ENCODE measurements around the gene C6orf136. TPM values are rescaled to one million over a fixed set of nuclear protein-coding genes. Genes with fewer than 3 reads are reported as not detected.
"Not testable (repeated sequence)": the region's sequence is repeated elsewhere in the genome, so short reads cannot be mapped to it uniquely, and the experiment has no call there.

C6orf136 gene
- total RNA-seq, 1 donor from 2014 or later, result 17.2 TPM

DNA sequence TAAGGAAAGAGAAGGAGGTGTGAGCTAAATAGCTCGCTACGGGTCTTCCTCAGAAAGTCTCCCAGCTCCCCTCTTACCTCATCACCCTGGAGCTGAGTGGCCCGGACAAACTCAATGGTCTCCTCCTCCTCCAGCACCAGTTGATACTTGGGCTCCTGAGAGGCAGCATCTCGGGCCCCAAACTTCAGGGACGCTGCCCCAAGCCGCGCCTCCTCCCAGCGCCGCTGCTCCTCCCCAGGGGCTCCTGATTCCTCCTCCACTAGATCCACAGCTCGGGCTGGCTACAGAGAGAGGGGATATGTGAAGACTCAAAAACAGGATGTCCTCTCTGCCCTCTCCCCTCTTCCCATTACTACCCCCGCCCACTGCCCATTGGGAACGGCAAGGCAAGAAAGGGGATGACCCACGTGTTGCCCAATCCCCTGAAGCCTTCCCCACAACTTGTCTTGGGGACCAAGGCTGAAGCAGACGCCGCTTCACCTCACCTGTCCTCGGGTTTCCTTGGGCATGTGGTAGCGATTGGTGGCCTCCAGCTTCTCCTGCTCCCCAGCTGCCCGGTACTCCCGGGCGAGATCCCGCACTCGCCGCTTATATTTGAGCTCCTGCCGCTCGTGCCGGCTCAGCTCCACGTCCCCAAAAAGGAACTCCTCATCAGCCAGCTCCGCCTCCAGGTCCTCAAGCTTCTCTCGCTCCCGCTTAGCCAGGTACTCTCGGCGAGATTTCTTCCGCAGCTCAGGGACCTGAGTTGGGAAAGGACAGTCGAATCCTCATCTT, 18.2 kb downstream of the C6orf136 start:
- DNase-seq (ENCODE audit: extremely low spot score, unreplicated experiment), result no peak
- Mint-ChIP-seq H3K36me3 (ENCODE audit: unreplicated experiment) (peaks cover 44% of the 10 kb centered on the region), H3K4me1 (ENCODE audit: unreplicated experiment) (no peaks in the 10 kb centered on the region), H3K27ac (ENCODE audit: unreplicated experiment) (no peak overlapping the region), H3K4me3 (ENCODE audit: unreplicated experiment) (no peak overlapping the region), H3K9me3 (ENCODE audit: unreplicated experiment) (no peaks in the 10 kb centered on the region), H3K27me3 (ENCODE audit: unreplicated experiment) (no peaks in the 10 kb centered on the region)
- TF ChIP-seq, protein P1, sequence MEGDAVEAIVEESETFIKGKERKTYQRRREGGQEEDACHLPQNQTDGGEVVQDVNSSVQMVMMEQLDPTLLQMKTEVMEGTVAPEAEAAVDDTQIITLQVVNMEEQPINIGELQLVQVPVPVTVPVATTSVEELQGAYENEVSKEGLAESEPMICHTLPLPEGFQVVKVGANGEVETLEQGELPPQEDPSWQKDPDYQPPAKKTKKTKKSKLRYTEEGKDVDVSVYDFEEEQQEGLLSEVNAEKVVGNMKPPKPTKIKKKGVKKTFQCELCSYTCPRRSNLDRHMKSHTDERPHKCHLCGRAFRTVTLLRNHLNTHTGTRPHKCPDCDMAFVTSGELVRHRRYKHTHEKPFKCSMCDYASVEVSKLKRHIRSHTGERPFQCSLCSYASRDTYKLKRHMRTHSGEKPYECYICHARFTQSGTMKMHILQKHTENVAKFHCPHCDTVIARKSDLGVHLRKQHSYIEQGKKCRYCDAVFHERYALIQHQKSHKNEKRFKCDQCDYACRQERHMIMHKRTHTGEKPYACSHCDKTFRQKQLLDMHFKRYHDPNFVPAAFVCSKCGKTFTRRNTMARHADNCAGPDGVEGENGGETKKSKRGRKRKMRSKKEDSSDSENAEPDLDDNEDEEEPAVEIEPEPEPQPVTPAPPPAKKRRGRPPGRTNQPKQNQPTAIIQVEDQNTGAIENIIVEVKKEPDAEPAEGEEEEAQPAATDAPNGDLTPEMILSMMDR (IDR thresholded peaks at IDR 0.05), result no peak

DNA sequence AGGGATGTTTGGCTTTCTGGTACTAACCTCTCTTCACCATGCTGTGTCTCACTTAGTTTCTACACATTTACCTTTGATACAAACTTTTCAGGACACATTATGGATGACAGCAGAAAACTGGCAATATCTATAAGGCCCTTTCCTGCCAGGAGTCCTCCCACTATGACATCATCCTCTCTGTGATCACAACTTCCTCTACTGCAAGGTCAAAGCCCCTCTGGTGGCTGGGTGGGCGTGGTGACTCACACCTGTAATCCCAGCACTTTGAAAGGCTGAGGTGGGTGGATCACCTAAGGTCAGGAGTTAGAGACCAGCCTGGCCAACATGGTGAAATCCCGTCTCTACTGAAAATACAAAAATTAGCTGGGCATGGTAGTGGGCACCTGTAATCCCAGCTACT, 19.4 kb downstream of the C6orf136 start:
- not testable (repeated sequence) for H3K4me1 Mint-ChIP-seq (ENCODE audit: unreplicated experiment); DNase-seq (ENCODE audit: extremely low spot score, unreplicated experiment); H3K27ac Mint-ChIP-seq (ENCODE audit: unreplicated experiment); H3K4me3 Mint-ChIP-seq (ENCODE audit: unreplicated experiment); H3K27me3 Mint-ChIP-seq (ENCODE audit: unreplicated experiment); H3K9me3 Mint-ChIP-seq (ENCODE audit: unreplicated experiment)
- peaks cover 49% of the 10 kb centered on the region for H3K36me3 Mint-ChIP-seq (ENCODE audit: unreplicated experiment)

DNA sequence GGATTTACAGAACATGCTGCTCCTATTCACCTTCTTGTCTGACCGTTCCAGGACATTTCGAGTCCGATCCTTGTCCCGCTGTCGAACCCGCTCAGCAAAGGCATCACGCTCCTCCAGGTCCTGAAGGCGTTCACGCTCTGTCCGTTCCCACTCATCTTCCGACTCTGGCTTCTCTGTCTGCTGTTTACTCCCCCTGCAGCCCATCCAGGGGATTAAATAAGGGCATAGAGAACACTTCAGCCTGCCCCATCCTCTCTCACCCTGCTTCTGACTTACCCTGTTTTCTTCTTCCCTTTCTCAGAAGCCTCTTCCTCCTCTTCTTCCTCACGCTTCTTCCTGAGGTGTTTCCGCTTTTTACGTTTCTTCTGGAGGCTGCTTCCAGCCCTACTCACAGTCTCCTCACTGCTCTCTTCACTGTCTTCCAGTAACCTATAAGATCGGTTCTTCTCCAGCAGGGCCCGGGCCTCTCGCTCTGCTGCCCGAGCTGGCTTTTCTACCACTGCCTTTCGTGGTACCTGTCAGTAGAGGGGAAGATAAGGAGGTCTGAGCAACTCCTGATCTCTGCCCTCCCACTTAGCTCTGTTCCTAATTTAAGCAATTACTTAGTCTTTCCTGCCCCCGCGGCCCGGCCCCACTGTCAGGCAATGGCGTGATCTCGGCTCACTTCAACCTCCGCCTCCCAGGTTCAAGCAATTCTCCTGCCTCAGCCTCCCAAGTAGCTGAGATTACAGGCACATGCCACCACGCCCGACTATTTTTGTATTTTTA, 24.0 kb downstream of the C6orf136 start:
- peak overlapping the region; percentile 58 for H3K4me3 Mint-ChIP-seq (ENCODE audit: unreplicated experiment)
- H3K4me1 Mint-ChIP-seq (ENCODE audit: unreplicated experiment), result peaks cover 19% of the 10 kb centered on the region
- DNase-seq (ENCODE audit: extremely low spot score, unreplicated experiment), result no peak
- H3K36me3 Mint-ChIP-seq (ENCODE audit: unreplicated experiment), result peaks cover 15% of the 10 kb centered on the region
- H3K27me3 Mint-ChIP-seq (ENCODE audit: unreplicated experiment), result no peaks in the 10 kb centered on the region
- H3K9me3 Mint-ChIP-seq (ENCODE audit: unreplicated experiment), result no peaks in the 10 kb centered on the region
- TF ChIP-seq, protein P1 (IDR thresholded peaks at IDR 0.05), result peak; percentile 22
- peak overlapping the region; percentile 68 for H3K27ac Mint-ChIP-seq (ENCODE audit: unreplicated experiment)

DNA sequence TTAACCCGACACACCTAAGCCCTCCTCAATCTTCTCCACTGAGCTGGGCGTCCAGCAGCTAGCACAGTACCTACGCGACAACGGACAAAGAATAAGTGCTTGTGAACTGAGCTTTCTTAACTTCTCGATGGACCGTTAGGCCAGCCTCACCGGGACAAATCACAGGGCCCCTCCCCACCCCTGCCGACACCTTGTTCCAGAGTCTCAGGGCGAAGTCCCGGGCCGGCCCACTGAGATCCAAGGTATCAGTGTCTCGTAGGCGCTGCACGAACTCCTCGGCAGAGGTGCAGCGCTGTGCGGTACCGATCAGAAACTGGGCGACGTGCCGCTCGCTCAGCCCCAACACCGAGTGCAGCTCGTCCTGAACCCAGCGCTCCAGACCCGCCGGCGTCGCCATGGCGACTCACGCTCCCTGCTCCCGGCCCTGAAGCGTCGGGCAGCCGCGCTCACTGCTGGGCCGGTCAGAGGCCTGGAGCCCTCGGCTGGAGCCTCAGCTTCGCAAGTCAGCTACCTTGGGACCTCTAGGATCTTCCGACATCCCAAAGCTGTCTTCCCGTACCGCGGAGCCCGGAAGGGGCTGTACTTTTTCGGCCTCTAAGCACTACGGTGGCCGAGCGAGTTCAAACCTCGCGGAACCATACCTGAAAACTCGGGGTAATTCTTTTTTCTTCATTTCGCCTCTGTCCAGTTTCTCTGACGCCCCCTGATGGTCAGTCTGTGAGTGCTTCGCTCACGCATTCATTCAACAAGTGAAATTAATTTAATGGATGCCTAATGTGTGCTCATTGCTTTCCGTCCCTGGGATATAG, 25.7 kb downstream of the C6orf136 start, which contains the start of gene DHX16:
DHX16 (minus strand) TSS at position 562 of the 809 bp plus-strand sequence; CDS start at position 397, 165 bp downstream.
- H3K36me3 Mint-ChIP-seq (ENCODE audit: unreplicated experiment), result peaks cover 19% of the 10 kb centered on the region
- peak within 1 kb of the TSS; percentile 70 for H3K27ac Mint-ChIP-seq (ENCODE audit: unreplicated experiment)
- TF ChIP-seq, protein P1 (IDR thresholded peaks at IDR 0.05), result peak; percentile 91
- H3K27me3 Mint-ChIP-seq (ENCODE audit: unreplicated experiment), result no peaks in the 10 kb centered on the region
- H3K4me1 Mint-ChIP-seq (ENCODE audit: unreplicated experiment), result peaks cover 22% of the 10 kb centered on the region
- DNase-seq (ENCODE audit: extremely low spot score, unreplicated experiment), result peak; percentile 97
- no peaks in the 10 kb centered on the region for H3K9me3 Mint-ChIP-seq (ENCODE audit: unreplicated experiment)
- H3K4me3 Mint-ChIP-seq (ENCODE audit: unreplicated experiment), result peak within 1 kb of the TSS; percentile 87

DNA sequence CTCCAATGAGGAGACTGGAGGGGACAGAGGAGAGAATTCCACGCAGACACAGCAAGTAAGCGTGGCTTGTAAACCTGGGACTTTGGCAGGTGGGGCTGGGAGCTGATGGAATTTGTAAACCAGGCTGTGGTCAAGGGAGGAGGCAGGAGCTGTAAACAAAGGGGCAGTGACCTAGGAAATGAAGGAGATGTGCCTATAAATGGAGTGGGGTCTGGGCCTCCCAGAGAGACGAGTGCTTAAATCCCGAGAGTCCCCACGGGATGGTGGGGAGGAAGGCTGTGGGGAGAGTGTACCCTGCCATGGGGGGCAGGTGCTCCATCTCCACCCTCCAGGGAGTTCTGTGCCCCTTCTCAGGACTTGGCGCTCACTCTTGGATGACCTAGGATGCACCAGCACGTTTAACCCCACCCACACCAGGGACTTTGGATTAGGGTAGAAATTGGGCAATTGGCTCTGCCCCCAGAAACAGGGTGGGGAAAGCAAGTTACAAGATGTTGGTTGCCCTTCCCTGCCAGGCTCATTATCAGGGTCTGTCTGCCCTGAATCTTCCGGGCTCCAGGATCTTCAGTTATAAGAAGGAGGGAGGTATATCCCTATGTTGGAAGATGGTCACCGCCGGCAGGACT, 29.8 kb downstream of the C6orf136 start:
- TF ChIP-seq, protein P1 (IDR thresholded peaks at IDR 0.05), result no peak
- Mint-ChIP-seq H3K27ac (ENCODE audit: unreplicated experiment) (no peak overlapping the region), H3K27me3 (ENCODE audit: unreplicated experiment) (no peaks in the 10 kb centered on the region), H3K36me3 (ENCODE audit: unreplicated experiment) (peaks cover 20% of the 10 kb centered on the region), H3K4me3 (ENCODE audit: unreplicated experiment) (no peak overlapping the region), H3K4me1 (ENCODE audit: unreplicated experiment) (peaks cover 46% of the 10 kb centered on the region), H3K9me3 (ENCODE audit: unreplicated experiment) (no peaks in the 10 kb centered on the region)
- DNase-seq (ENCODE audit: extremely low spot score, unreplicated experiment), result no peak

Data from osteocyte (in vitro differentiated cells).